SJSA1 (cell line): ENCODE measurements around the gene PIK3R2. TPM values are rescaled to one million over a fixed set of nuclear protein-coding genes. Genes with fewer than 3 reads are reported as not detected.
"Not testable (repeated sequence)": the region's sequence is repeated elsewhere in the genome, so short reads cannot be mapped to it uniquely, and the experiment has no call there.

ENCODE experiments used
- DNase-seq, 2 experiments: peaks; one replicate each; pipeline ENCODE4 v3.0.0-alpha.2; 2015 to 2020; ENCODE audit warnings: low spot score in 2 of 2, low read depth in 1 of 2
- H3K27ac ChIP-seq: fragments of 250-450 bp; sonication (Bioruptor Pico); 2 replicates; pipeline ENCODE4 v1.5.1; 2020; ENCODE audit warnings: mild to moderate bottlenecking, moderate library complexity
- H3K27me3 ChIP-seq: fragments of 250-450 bp; sonication (Bioruptor Pico); replicated peaks from 2 replicates; pipeline ENCODE4 v1.5.1; 2020; ENCODE audit warnings: mild to moderate bottlenecking, moderate library complexity
- H3K36me3 ChIP-seq: fragments of 250-450 bp; sonication (Bioruptor Pico); 2 replicates; pipeline ENCODE4 v1.5.1; 2020; ENCODE audit warnings: mild to moderate bottlenecking
- H3K4me1 ChIP-seq: fragments of 250-450 bp; sonication (Bioruptor Pico); replicated peaks from 2 replicates; pipeline ENCODE4 v1.6.1; 2021; ENCODE audit warnings: mild to moderate bottlenecking
- H3K4me3 ChIP-seq: fragments of 250-450 bp; sonication (Bioruptor Pico); 2 replicates; pipeline ENCODE4 v1.5.1; 2020; ENCODE audit warnings: mild to moderate bottlenecking
- H3K9me3 ChIP-seq: fragments of 250-450 bp; sonication (Bioruptor Pico); replicated peaks from 2 replicates; pipeline ENCODE4 v1.5.1; 2020; ENCODE audit warnings: mild to moderate bottlenecking
- total RNA-seq: library from RNA; depleted of rRNA; stranded (reverse); fragments of >200 nt; shearing (Covaris generic); gene quantifications from 2 replicates; pipeline ENCODE4 v1.2.3, GENCODE V29; 2014

The PIK3R2 gene
- total RNA-seq, 1 experiment from 2014 or later: 35.0 TPM

DNA sequence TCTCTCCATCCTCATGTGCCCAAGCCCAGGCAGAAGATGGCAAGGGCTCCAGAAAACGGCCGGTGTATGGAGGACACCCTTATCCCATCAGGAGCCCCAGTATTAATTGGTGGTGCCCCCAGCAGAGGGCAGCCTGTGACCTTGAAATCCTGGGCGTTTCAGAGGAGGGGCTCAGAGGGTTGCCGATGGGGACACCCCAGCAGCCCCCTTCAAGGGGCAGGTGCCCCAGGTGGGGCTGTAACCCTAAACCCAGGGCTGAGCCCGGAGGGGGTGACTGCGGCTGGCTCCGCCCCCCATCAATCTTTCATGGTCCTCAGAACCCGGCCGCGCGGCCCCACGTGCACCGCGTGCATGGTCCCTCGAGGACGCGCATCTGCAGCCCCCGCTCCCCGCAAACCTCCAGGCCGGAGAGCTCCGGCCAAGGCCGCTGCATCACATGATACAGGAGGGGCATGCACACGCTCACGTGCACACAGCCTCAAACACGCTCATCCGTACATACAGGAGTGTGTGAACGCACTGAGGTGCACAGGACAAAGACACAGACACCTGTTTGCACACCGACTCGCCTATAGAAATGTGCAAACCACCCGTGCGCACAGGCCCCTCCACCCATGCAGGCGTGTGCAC is 49.9 kb downstream of the PIK3R2 start:
- Histone ChIP-seq H3K4me3 (peak overlapping the region; percentile 45), H3K27ac (no peak overlapping the region), H3K9me3 (no peaks in the 10 kb centered on the region), H3K36me3 (no peaks in the 10 kb centered on the region), H3K27me3 (no peaks in the 10 kb centered on the region), H3K4me1 (peaks cover 20% of the 10 kb centered on the region)
- DNase-seq: no peak

DNA sequence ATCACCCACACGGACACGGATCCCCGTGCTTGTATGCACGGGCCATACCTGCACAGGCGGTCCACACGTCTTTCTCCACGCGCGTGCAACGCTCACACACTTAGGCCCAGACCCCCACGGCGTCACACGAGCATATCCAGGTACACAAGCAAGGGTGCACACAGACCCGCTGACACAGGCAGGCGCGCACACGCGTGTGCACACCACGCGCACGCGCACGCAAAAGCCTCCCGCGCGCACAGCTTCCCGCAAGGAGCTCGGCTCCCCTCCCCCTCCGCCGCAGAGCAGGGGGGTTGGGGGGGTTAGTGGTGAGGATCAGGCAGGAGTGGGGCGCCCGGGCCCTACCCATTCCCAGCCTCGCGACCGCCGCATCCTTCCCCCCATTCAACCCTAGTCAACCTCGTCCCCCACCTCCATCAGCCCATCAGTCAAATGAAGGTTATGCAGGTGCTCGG is 50.5 kb downstream of the PIK3R2 start:
- H3K27ac ChIP-seq: no peak overlapping the region
- H3K36me3 ChIP-seq: no peaks in the 10 kb centered on the region
- peak overlapping the region; percentile 45 for H3K4me3 ChIP-seq
- H3K9me3 ChIP-seq: no peaks in the 10 kb centered on the region
- DNase-seq: no peak
- peaks cover 23% of the 10 kb centered on the region for H3K4me1 ChIP-seq
- no peaks in the 10 kb centered on the region for H3K27me3 ChIP-seq

DNA sequence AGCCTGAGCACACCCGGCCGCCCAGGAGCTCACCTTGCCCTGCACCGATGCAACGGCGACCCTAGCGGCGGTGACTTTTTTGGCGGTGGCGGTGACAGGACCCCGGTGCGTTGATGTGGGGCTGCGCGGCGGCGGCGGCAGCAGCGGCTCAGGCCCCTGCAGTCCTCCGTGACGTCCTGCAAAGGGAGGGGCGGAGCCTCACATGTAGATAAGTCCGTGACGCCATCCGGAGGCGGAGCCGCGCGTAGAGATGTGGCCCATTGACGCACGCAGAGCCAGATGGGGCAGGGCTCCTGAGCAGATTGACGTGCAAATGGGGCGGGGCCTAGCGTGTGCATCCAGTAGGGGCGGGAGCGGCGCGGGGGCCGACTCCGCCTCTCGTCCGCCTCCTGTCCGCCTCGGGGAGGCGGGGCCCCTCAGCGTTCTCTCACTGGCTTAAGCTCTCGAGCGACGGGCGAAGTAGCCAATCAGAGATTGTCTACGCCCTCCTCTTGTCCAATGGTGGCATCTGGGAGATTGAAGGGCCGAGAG is 51.0 kb downstream of the PIK3R2 start, which contains the start of gene RAB3A:
RAB3A (minus strand) TSS at position 180 of the 531 bp plus-strand sequence. CDS start 1,302 bp downstream, outside the sequence.
- DNase-seq: peak; percentile 100
- peak within 1 kb of the TSS; percentile 65 for H3K27ac ChIP-seq
- H3K4me1 ChIP-seq: peaks cover 23% of the 10 kb centered on the region
- no peaks in the 10 kb centered on the region for H3K9me3 ChIP-seq
- peak within 1 kb of the TSS; percentile 45 for H3K4me3 ChIP-seq
- no peaks in the 10 kb centered on the region for H3K36me3 ChIP-seq
- no peaks in the 10 kb centered on the region for H3K27me3 ChIP-seq

- peaks cover 23% of the 10 kb centered on the region for H3K4me1 ChIP-seq
- H3K4me3 ChIP-seq: peak overlapping the region; percentile 41
- no peaks in the 10 kb centered on the region for H3K36me3 ChIP-seq
- no peaks in the 10 kb centered on the region for H3K27me3 ChIP-seq
- peak overlapping the region; percentile 65 for H3K27ac ChIP-seq
- no peaks in the 10 kb centered on the region for H3K9me3 ChIP-seq
- DNase-seq: no peak
These were observed 51.6 kb downstream of the PIK3R2 start for GRCh38 chr19:18204394-18205199.

GRCh38 chr19:18205200-18205892 is 52.4 kb downstream of the PIK3R2 start:
- Histone ChIP-seq H3K4me3 (peak overlapping the region; percentile 41), H3K4me1 (peaks cover 23% of the 10 kb centered on the region), H3K27me3 (no peaks in the 10 kb centered on the region), H3K36me3 (no peaks in the 10 kb centered on the region), H3K27ac (peak overlapping the region; percentile 65), H3K9me3 (no peaks in the 10 kb centered on the region)
- DNase-seq: peak in 1 of 2 experiments; percentile 77

DNA sequence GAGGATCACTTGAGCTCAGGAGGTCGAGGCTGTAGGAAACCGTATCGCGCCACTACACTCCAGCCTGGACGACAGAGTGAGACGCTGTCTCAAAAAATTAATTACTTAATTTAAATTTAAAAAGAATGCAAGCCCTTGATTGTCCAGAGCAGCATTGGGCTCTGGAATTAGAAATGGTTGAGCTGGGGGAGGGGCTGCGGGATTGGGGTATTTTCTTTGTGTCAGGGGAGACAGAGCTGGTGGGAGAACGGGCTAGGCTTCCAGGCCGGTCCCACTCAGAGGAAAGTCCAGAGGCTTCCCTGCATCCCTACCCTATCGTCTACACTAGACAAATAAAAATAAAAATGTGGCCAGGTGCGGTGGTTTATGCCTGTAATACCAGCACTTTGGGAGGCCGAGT is 53.1 kb downstream of the PIK3R2 start:
- H3K27ac ChIP-seq: no peak overlapping the region
- no peaks in the 10 kb centered on the region for H3K27me3 ChIP-seq

GRCh38 chr19:18208098-18208951 is 55.4 kb downstream of the PIK3R2 start:
- no peak overlapping the region for H3K4me3 ChIP-seq
- H3K4me1 ChIP-seq: peaks cover 16% of the 10 kb centered on the region
- H3K36me3 ChIP-seq: no peaks in the 10 kb centered on the region
- H3K27me3 ChIP-seq: no peaks in the 10 kb centered on the region
- no peaks in the 10 kb centered on the region for H3K9me3 ChIP-seq
- DNase-seq: peak in 1 of 2 experiments; percentile 42
- no peak overlapping the region for H3K27ac ChIP-seq

More for the DNA sequence above, 53.1 kb downstream of the PIK3R2 start:
- peaks cover 23% of the 10 kb centered on the region for H3K4me1 ChIP-seq
- H3K4me3 ChIP-seq: no peak overlapping the region
- DNase-seq: no peak
- no peaks in the 10 kb centered on the region for H3K9me3 ChIP-seq
- H3K36me3 ChIP-seq: no peaks in the 10 kb centered on the region

- H3K27me3 ChIP-seq, H3K36me3 ChIP-seq, DNase-seq, H3K4me3 ChIP-seq, H3K27ac ChIP-seq, H3K9me3 ChIP-seq: not testable (repeated sequence)
- H3K4me1 ChIP-seq: peaks cover 12% of the 10 kb centered on the region
These were observed 56.9 kb downstream of the PIK3R2 start for GRCh38 chr19:18209912-18210311.

- no peaks in the 10 kb centered on the region for H3K36me3 ChIP-seq
- no peaks in the 10 kb centered on the region for H3K9me3 ChIP-seq
- H3K4me1 ChIP-seq: 0 out of 2 replicates have a peak, but pooled peaks cover 5% of the 10 kb centered on the region
- H3K27ac ChIP-seq: no peak overlapping the region
- no peak for DNase-seq
- no peaks in the 10 kb centered on the region for H3K27me3 ChIP-seq
- H3K4me3 ChIP-seq: no peak overlapping the region
These were observed 58.7 kb downstream of the PIK3R2 start for GRCh38 chr19:18211683-18212082.

DNA sequence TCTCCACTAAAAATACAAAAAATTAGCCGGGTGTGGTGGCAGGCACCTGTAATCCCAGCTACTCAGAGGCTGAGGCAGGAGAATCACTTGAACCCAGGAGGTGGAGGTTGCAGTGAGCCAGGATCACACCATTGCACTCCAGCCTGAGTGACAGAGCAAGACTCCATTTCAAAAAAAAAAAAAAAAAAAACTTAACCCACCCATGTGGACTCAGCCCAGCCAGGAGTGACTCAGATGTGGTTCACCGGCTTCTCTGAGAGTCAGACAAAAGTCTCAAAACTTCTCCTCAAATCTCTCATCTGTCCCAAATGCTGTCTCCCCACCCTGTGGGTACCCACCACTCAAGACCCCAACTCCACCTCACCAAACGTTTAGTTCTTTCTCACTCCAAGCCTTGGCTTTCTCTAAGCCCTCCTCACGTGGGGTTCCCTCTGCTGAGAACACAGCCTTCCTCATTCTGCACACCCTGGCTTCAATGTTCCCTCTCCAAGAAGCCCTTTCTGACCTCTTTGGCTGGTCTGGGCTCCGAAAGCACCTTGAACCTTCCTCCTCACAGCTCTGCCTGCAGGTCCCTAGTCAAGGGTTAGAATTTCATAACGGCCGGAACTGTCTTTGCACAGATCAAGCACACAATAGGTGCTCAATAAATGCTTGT is 61.9 kb downstream of the PIK3R2 start:
- H3K36me3 ChIP-seq: no peaks in the 10 kb centered on the region
- no peaks in the 10 kb centered on the region for H3K9me3 ChIP-seq
- no peak overlapping the region for H3K27ac ChIP-seq
- no peak for DNase-seq
- H3K4me3 ChIP-seq: no peak overlapping the region
- no peaks in the 10 kb centered on the region for H3K4me1 ChIP-seq
- 0 out of 2 replicates have a peak, but pooled peaks cover 1% of the 10 kb centered on the region for H3K27me3 ChIP-seq

GRCh38 chr19:18216789-18217188 is 63.8 kb downstream of the PIK3R2 start:
- no peaks in the 10 kb centered on the region for H3K9me3 ChIP-seq
- no peaks in the 10 kb centered on the region for H3K36me3 ChIP-seq
- no peaks in the 10 kb centered on the region for H3K4me1 ChIP-seq
- no peak overlapping the region for H3K4me3 ChIP-seq
- no peak for DNase-seq
- no peak overlapping the region for H3K27ac ChIP-seq
- H3K27me3 ChIP-seq: 0 out of 2 replicates have a peak, but pooled peaks cover 2% of the 10 kb centered on the region

DNA sequence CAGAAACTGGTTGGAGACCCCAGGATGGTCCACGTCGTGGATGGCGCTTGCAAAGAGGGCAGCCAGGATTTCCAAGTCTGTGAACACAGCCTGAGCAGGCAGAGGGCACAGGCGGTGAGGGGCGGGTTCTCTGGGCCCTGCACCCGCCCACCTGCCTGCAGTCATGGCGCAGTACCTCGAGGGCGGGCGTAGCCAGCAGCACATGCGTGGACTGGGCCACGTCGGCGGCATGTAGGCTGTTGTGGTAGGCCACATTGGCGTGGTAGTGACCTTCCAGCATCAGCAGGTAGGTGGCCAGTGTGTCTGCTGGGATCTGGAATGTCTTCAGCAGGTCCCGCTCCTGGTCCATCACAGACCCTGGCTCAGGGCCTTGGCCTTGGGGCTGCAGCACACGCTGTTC is 65.2 kb downstream of the PIK3R2 start:
- no peaks in the 10 kb centered on the region for H3K4me1 ChIP-seq
- 0 out of 2 replicates have a peak, but pooled peaks cover 2% of the 10 kb centered on the region for H3K27me3 ChIP-seq
- no peak overlapping the region for H3K27ac ChIP-seq

More for the DNA sequence above, 65.2 kb downstream of the PIK3R2 start:
- H3K36me3 ChIP-seq: no peaks in the 10 kb centered on the region
- H3K4me3 ChIP-seq: no peak overlapping the region
- DNase-seq: no peak
- H3K9me3 ChIP-seq: no peaks in the 10 kb centered on the region
